HEK293 (cell line): ENCODE measurements around the gene PSMD6.

Experiments used
- CTCF ChIA-PET: fragments of 350-600 bp; formaldehyde crosslinking; extraction: SDS; loops from one replicate; lab custom pipeline; 2021; ENCODE audit warnings: antibody characterized with exemption; lab: Yijun Ruan, JAX
- POLR2A ChIA-PET: fragments of 300-600 bp; formaldehyde crosslinking; extraction: SDS; loops from one replicate; lab custom pipeline; 2020; ENCODE audit warnings: antibody characterized with exemption, inconsistent platforms; lab: Yijun Ruan, JAX
- H3K27ac ChIP-seq: fragments of 200-500 bp; sonication (Bioruptor generic); 2 replicates; pipeline ENCODE4 v1.5.1; 2014; ENCODE audit warnings: low read depth, low read length, control low read depth, inconsistent platforms; ENCODE audit errors: extremely low read depth
- H3K36me3 ChIP-seq, 2 experiments: fragments of 200-500 bp in 1 of 2; sonication (Bioruptor generic) in 1 of 2; 1 replicate in 1 of 2; 2 replicates in 1 of 2; pipeline ENCODE4 v1.5.1; 2014 to 2017; ENCODE audit warnings: inconsistent platforms in 2 of 2, low read length in 2 of 2; ENCODE audit not compliant: control insufficient read depth in 2 of 2, insufficient read depth in 1 of 2
- H3K4me1 ChIP-seq: fragments of 200-500 bp; sonication (Bioruptor generic); 2 replicates; pipeline ENCODE4 v1.5.1; 2014; ENCODE audit warnings: mild to moderate bottlenecking, low read length, inconsistent platforms; ENCODE audit not compliant: control insufficient read depth, insufficient read depth
- H3K4me3 ChIP-seq: 2 replicates; pipeline ENCODE4 v1.5.1; 2011; ENCODE audit warnings: low read depth, mild to moderate bottlenecking, control low read depth, low read length, moderate library complexity
- H3K9me3 ChIP-seq: fragments of 200-500 bp; sonication (Bioruptor generic); 2 replicates; pipeline ENCODE4 v1.5.1; 2014; ENCODE audit warnings: low read depth, low read length, inconsistent platforms; ENCODE audit not compliant: control insufficient read depth, insufficient read depth
- FEZF1 ChIP-seq: fragments of 450-650 bp; formaldehyde crosslinking; IDR thresholded peaks from 2 replicates; pipeline ENCODE4 v1.5.1; 2016; ENCODE audit warnings: missing biosample characterization, missing genetic modification characterization
- GLIS1 ChIP-seq: fragments of 450-650 bp; formaldehyde crosslinking; IDR thresholded peaks from 2 replicates; pipeline ENCODE4 v1.5.1; 2016; ENCODE audit warnings: missing biosample characterization, missing genetic modification characterization
- KLF10 ChIP-seq: fragments of 450-650 bp; IDR thresholded peaks from 2 replicates; pipeline ENCODE4 v1.5.1; 2018; ENCODE audit warnings: missing biosample characterization, mild to moderate bottlenecking, missing genetic modification characterization
- MEIS1 ChIP-seq: sonication (generic); formaldehyde crosslinking; IDR thresholded peaks from 2 replicates; pipeline ENCODE4 v1.8.1; 2022; ENCODE audit warnings: missing genetic modification reagents, mild to moderate bottlenecking, borderline replicate concordance
- PRDM1 ChIP-seq: fragments of 450-650 bp; formaldehyde crosslinking; IDR thresholded peaks from 2 replicates; pipeline ENCODE4; 2016; ENCODE audit warnings: missing biosample characterization, missing genetic modification characterization
- PRDM4 ChIP-seq: fragments of 450-650 bp; formaldehyde crosslinking; IDR thresholded peaks from 2 replicates; pipeline ENCODE4 v1.5.1; 2017; ENCODE audit warnings: missing biosample characterization, missing genetic modification characterization
- SCRT2 ChIP-seq: fragments of 450-650 bp; formaldehyde crosslinking; IDR thresholded peaks from 2 replicates; pipeline ENCODE4 v1.5.1; 2016; ENCODE audit warnings: missing biosample characterization, missing genetic modification characterization
- ZBTB11 ChIP-seq: fragments of 450-650 bp; formaldehyde crosslinking; conservative IDR thresholded peaks from 2 replicates; pipeline ENCODE4 v1.5.1; 2016; ENCODE audit warnings: low read depth, missing biosample characterization, missing genetic modification characterization
- ZBTB17 ChIP-seq: fragments of 450-650 bp; formaldehyde crosslinking; IDR thresholded peaks from 2 replicates; pipeline ENCODE4 v1.5.1; 2016; ENCODE audit warnings: missing biosample characterization, missing genetic modification characterization
- ZEB2 ChIP-seq: fragments of 450-650 bp; formaldehyde crosslinking; IDR thresholded peaks from 2 replicates; pipeline ENCODE4 v1.5.1; 2016; ENCODE audit warnings: missing biosample characterization, missing genetic modification characterization
- ZNF248 ChIP-seq: fragments of 450-650 bp; formaldehyde crosslinking; IDR thresholded peaks from 2 replicates; pipeline ENCODE4 v1.5.1; 2017; ENCODE audit warnings: missing biosample characterization, missing genetic modification characterization
- ZNF473 ChIP-seq: fragments of 450-650 bp; formaldehyde crosslinking; IDR thresholded peaks from 2 replicates; pipeline ENCODE4 v1.5.1; 2017; ENCODE audit warnings: missing biosample characterization, missing genetic modification characterization
- ZNF510 ChIP-seq: fragments of 450-650 bp; formaldehyde crosslinking; IDR thresholded peaks from 2 replicates; pipeline ENCODE4 v1.5.1; 2018; ENCODE audit warnings: mild to moderate bottlenecking, missing genetic modification characterization, missing biosample characterization; ENCODE audit not compliant: insufficient replicate concordance
- ZNF513 ChIP-seq: fragments of 450-650 bp; IDR thresholded peaks from 2 replicates; pipeline ENCODE4 v1.5.1; 2018; ENCODE audit warnings: missing biosample characterization, missing genetic modification characterization
- ZNF558 ChIP-seq: fragments of 450-650 bp; formaldehyde crosslinking; IDR thresholded peaks from 2 replicates; pipeline ENCODE4 v1.5.1; 2016; ENCODE audit warnings: missing biosample characterization, missing genetic modification characterization
- ZNF629 ChIP-seq: fragments of 450-650 bp; formaldehyde crosslinking; IDR thresholded peaks from 2 replicates; pipeline ENCODE4 v1.5.1; 2017; ENCODE audit warnings: missing biosample characterization, missing genetic modification characterization
- ZNF645 ChIP-seq: fragments of 450-650 bp; formaldehyde crosslinking; IDR thresholded peaks from 2 replicates; pipeline ENCODE4; 2016; ENCODE audit warnings: missing biosample characterization, missing genetic modification characterization
- ZNF768 ChIP-seq: fragments of 450-650 bp; formaldehyde crosslinking; IDR thresholded peaks from 2 replicates; pipeline ENCODE4 v1.5.1; 2018; ENCODE audit warnings: missing biosample characterization, mild to moderate bottlenecking, missing genetic modification characterization
- ZNF785 ChIP-seq: fragments of 450-650 bp; formaldehyde crosslinking; IDR thresholded peaks from 2 replicates; pipeline ENCODE4 v1.5.1; 2016; ENCODE audit warnings: missing biosample characterization, missing genetic modification characterization
- ZNF792 ChIP-seq: fragments of 450-650 bp; formaldehyde crosslinking; IDR thresholded peaks from 2 replicates; pipeline ENCODE4 v1.5.1; 2016; ENCODE audit warnings: missing biosample characterization, missing genetic modification characterization
- ZSCAN5A ChIP-seq: fragments of 450-650 bp; formaldehyde crosslinking; IDR thresholded peaks from 2 replicates; pipeline ENCODE4 v1.5.1; 2016; ENCODE audit warnings: missing biosample characterization, missing genetic modification characterization

The PSMD6 gene

GRCh38 chr3:63972987-63973386 lies 50.3 kb downstream of the PSMD6 start:
- no peak for TF ChIP-seq ZNF510 (tag by site-specific recombination)
- TF ChIP-seq ZBTB11 (tag by site-specific recombination) = no peak
- TF ChIP-seq ZNF558 (tag by site-specific recombination) = peak; percentile 94
- no peak for TF ChIP-seq ZSCAN5A
- TF ChIP-seq ZNF645 (tag by site-specific recombination) = no peak
- peaks cover 29% of the 10 kb centered on the region for H3K4me1 ChIP-seq
- H3K36me3 ChIP-seq = peaks cover 0 to 4% of the 10 kb centered on the region in 2 experiments; a peak in 1 of 3 replicates
- POLR2A ChIA-PET = no interaction called here
- H3K9me3 ChIP-seq = no peaks in the 10 kb centered on the region
- no peak overlapping the region for H3K4me3 ChIP-seq
- CTCF ChIA-PET = interaction anchor here (1.0 kb wide), 1 partner anchor 13 kb away, joined by 3 read pairs; no protein-coding TSS in a partner anchor
- H3K27ac ChIP-seq = no peak overlapping the region

- ChIA-PET POLR2A (no interaction called here), CTCF (interaction anchor here (1.0 kb wide), 1 partner anchor 12 kb away, joined by 3 read pairs; no protein-coding TSS in a partner anchor)
- Histone ChIP-seq H3K27ac (no peak overlapping the region), H3K9me3 (no peaks in the 10 kb centered on the region), H3K4me1 (peaks cover 29% of the 10 kb centered on the region), H3K4me3 (no peak overlapping the region), H3K36me3 (peaks cover 0 to 4% of the 10 kb centered on the region in 2 experiments; a peak in 1 of 3 replicates)
- TF ChIP-seq ZNF768 (tag by site-specific recombination) = no peak
- peak; percentile 30; the same call in 1 of the 2 replicates for TF ChIP-seq ZNF629 (tag by site-specific recombination)
- no peak for TF ChIP-seq ZNF473
- TF ChIP-seq FEZF1 (tag by site-specific recombination) = no peak
- no peak for TF ChIP-seq GLIS1
- TF ChIP-seq ZNF785 (tag by site-specific recombination) = no peak
- no peak for TF ChIP-seq ZBTB11 (tag by site-specific recombination)
- TF ChIP-seq ZNF248 (tag by site-specific recombination) = no peak
- TF ChIP-seq SCRT2 (tag by site-specific recombination) = no peak
- peak; percentile 69 for TF ChIP-seq PRDM1 (tag by site-specific recombination)
- TF ChIP-seq ZBTB17 (tag by site-specific recombination) = 0 out of 2 replicates have a peak, but pooled peaks have one; percentile 13
- no peak for TF ChIP-seq PRDM4 (tag by site-specific recombination)
- 0 out of 2 replicates have a peak, but pooled peaks have one; percentile 16 for TF ChIP-seq ZEB2 (tag by site-specific recombination)
- peak; percentile 35; the same call in 1 of the 2 replicates for TF ChIP-seq KLF10 (tag by site-specific recombination)
- TF ChIP-seq ZNF792 = no peak
- TF ChIP-seq MEIS1 (CRISPR knock-in tag) = no peak
- no peak for TF ChIP-seq ZNF513 (tag by site-specific recombination)
Observed at GRCh38 chr3:63972196-63972595, 51.1 kb downstream of the PSMD6 start.
